H1 (cell line): Measurements from ENCODE around the gene GMPR2. TPM values are rescaled to one million over a fixed set of nuclear protein-coding genes. Genes with fewer than 3 reads are reported as not detected.

Experiments used
- CTCF ChIA-PET: fragments of 300-600 bp; sonication (Branson Sonifier 250); formaldehyde crosslinking; loops from one replicate; lab custom pipeline; 2021; ENCODE audit not compliant: partially characterized antibody; lab: Charles Lee
- POLR2A ChIA-PET: fragments of 300-600 bp; sonication (Branson Sonifier 250); formaldehyde crosslinking; loops from one replicate; lab custom pipeline; 2021; ENCODE audit warnings: inconsistent platforms; ENCODE audit not compliant: partially characterized antibody; lab: Charles Lee
- DNase-seq, 2 experiments: peaks; one replicate each; pipeline versions ENCODE4 v3.0.0 to v3.0.0-alpha.2; 2010 to 2022; ENCODE audit warnings: low spot score in 2 of 2, low read depth in 1 of 2, mixed read lengths in 1 of 2
- FAIRE-seq: peaks from 2 replicates; lab custom pipeline; 2011; peaks lifted over from hg19 to GRCh38; lab: Jason Lieb, UNC
- H2AFZ ChIP-seq: 2 replicates; pipeline ENCODE4 v1.8.1; 2012; ENCODE audit warnings: low read length, inconsistent platforms
- H2AK5ac ChIP-seq: 2 replicates; pipeline ENCODE4 v1.6.1; 2013; ENCODE audit warnings: low read depth, low read length
- H2BK120ac ChIP-seq: replicated peaks from 2 replicates; pipeline ENCODE3; 2013; ENCODE audit warnings: low read depth, low read length, inconsistent platforms
- H2BK12ac ChIP-seq: 2 replicates; pipeline ENCODE4 v1.6.1; 2013; ENCODE audit warnings: low read depth, low read length
- H2BK15ac ChIP-seq: 2 replicates; pipeline ENCODE4 v1.6.1; 2013; ENCODE audit warnings: low read length
- H2BK20ac ChIP-seq: 2 replicates; pipeline ENCODE4 v1.6.1; 2013; ENCODE audit warnings: low read length
- H2BK5ac ChIP-seq: 2 replicates; pipeline ENCODE4 v1.6.1; 2013; ENCODE audit warnings: low read depth, low read length
- H3K14ac ChIP-seq: 2 replicates; pipeline ENCODE4 v1.6.1; 2013; ENCODE audit warnings: inconsistent platforms; ENCODE audit not compliant: insufficient read length
- H3K18ac ChIP-seq: 2 replicates; pipeline ENCODE4 v1.6.1; 2013; ENCODE audit warnings: low read length; ENCODE audit errors: extremely low read depth
- H3K23ac ChIP-seq: 2 replicates; pipeline ENCODE4 v1.6.1; 2013; ENCODE audit warnings: inconsistent platforms; ENCODE audit not compliant: insufficient read length
- H3K23me2 ChIP-seq: 2 replicates; pipeline ENCODE4 v1.6.1; 2013; ENCODE audit warnings: low read depth, low read length
- H3K27ac ChIP-seq: 2 replicates; pipeline ENCODE4 v1.6.1; 2011; ENCODE audit warnings: low read depth, low read length, inconsistent platforms
- H3K27me3 ChIP-seq, 4 experiments: replicated peaks in 1 of 4; 1 replicate in 1 of 4; 2 replicates in 3 of 4; pipeline versions ENCODE4 v1.6.1 to v1.8.1; 2011 to 2013; ENCODE audit warnings: low read length in 3 of 4, mild to moderate bottlenecking in 3 of 4, inconsistent platforms in 2 of 4, mixed read lengths in 2 of 4, moderate library complexity in 1 of 4; ENCODE audit not compliant: control insufficient read depth in 3 of 4, insufficient read depth in 3 of 4; ENCODE audit errors: extremely low read depth in 1 of 4
- H3K36me3 ChIP-seq, 4 experiments: 2 replicates each; pipeline versions ENCODE4 v1.6.1 to v1.8.1; 2011 to 2013; ENCODE audit warnings: mild to moderate bottlenecking in 4 of 4, low read length in 3 of 4, moderate library complexity in 2 of 4, control low read depth in 1 of 4, inconsistent platforms in 1 of 4; ENCODE audit not compliant: insufficient read depth in 4 of 4, control insufficient read depth in 2 of 4
- H3K4ac ChIP-seq: replicated peaks from 2 replicates; pipeline ENCODE3; 2013; ENCODE audit warnings: low read length, low read depth, mixed read lengths, inconsistent platforms; ENCODE audit not compliant: insufficient read length
- H3K4me1 ChIP-seq, 4 experiments: replicated peaks in 1 of 4; 1 replicate in 1 of 4; 2 replicates in 3 of 4; pipeline versions ENCODE4 v1.6.1 to v1.8.1; 2011 to 2013; ENCODE audit warnings: low read length in 3 of 4, inconsistent platforms in 2 of 4, mixed read lengths in 1 of 4; ENCODE audit not compliant: insufficient read depth in 4 of 4, control insufficient read depth in 3 of 4
- H3K4me2 ChIP-seq, 2 experiments: 2 replicates each; pipeline versions ENCODE4 v1.6.1 to v1.8.1; 2011 to 2013; ENCODE audit warnings: low read depth in 2 of 2, low read length in 2 of 2, control low read depth in 1 of 2, inconsistent platforms in 1 of 2, mild to moderate bottlenecking in 1 of 2; ENCODE audit not compliant: insufficient read depth in 1 of 2
- H3K4me3 ChIP-seq, 4 experiments: fragments of 200-600, 300-600 bp in 1 of 4; sonication (generic), shearing (Covaris generic), sonication (Bioruptor Twin) in 1 of 4; 2 replicates each; pipeline versions ENCODE4 v1.5.1 to v1.8.1; 2011 to 2016; ENCODE audit warnings: low read length in 4 of 4, low read depth in 3 of 4, control low read depth in 2 of 4, inconsistent platforms in 2 of 4, mild to moderate bottlenecking in 2 of 4, mixed read lengths in 1 of 4, moderate library complexity in 1 of 4; ENCODE audit not compliant: insufficient read depth in 2 of 4; ENCODE audit errors: extremely low read depth in 1 of 4
- H3K56ac ChIP-seq: replicated peaks from 2 replicates; pipeline ENCODE3; 2013; ENCODE audit warnings: low read depth, mild to moderate bottlenecking, mixed read lengths, low read length, inconsistent platforms; ENCODE audit not compliant: insufficient read length
- H3K79me1 ChIP-seq: 2 replicates; pipeline ENCODE4 v1.6.1; 2013; ENCODE audit warnings: low read depth, low read length, control low read depth
- H3K79me2 ChIP-seq, 2 experiments: 2 replicates each; pipeline versions ENCODE4 v1.6.1 to v1.8.1; 2012 to 2013; ENCODE audit warnings: low read length in 2 of 2, mild to moderate bottlenecking in 2 of 2, inconsistent platforms in 1 of 2; ENCODE audit not compliant: insufficient read depth in 2 of 2, control insufficient read depth in 1 of 2
- H3K9ac ChIP-seq, 4 experiments: replicated peaks in 1 of 4; 1 replicate in 1 of 4; 2 replicates in 3 of 4; pipeline versions ENCODE4 v1.6.1 to v1.8.1; 2011 to 2013; ENCODE audit warnings: low read depth in 3 of 4, low read length in 3 of 4, control low read depth in 2 of 4, mild to moderate bottlenecking in 2 of 4, moderate library complexity in 2 of 4, inconsistent platforms in 1 of 4; ENCODE audit errors: extremely low read depth in 1 of 4
- H3K9me3 ChIP-seq, 2 experiments: 2 replicates each; pipeline versions ENCODE4 v1.6.1 to v1.8.1; 2012 to 2013; ENCODE audit warnings: mild to moderate bottlenecking in 2 of 2, moderate library complexity in 2 of 2, control low read depth in 1 of 2, inconsistent platforms in 1 of 2, low read depth in 1 of 2, low read length in 1 of 2, mixed read lengths in 1 of 2; ENCODE audit not compliant: insufficient read depth in 2 of 2
- H4K20me1 ChIP-seq, 2 experiments: replicated peaks in 1 of 2; 2 replicates each; pipeline versions ENCODE3 to v1.8.1; 2011 to 2013; ENCODE audit warnings: inconsistent platforms in 2 of 2, low read length in 2 of 2, mild to moderate bottlenecking in 1 of 2; ENCODE audit not compliant: insufficient read depth in 2 of 2, control insufficient read depth in 1 of 2
- H4K5ac ChIP-seq: 2 replicates; pipeline ENCODE4 v1.6.1; 2013; ENCODE audit warnings: low read length, low read depth, mixed read lengths, inconsistent platforms; ENCODE audit not compliant: insufficient read length
- H4K8ac ChIP-seq: 2 replicates; pipeline ENCODE4 v1.8.0; 2013; ENCODE audit warnings: mild to moderate bottlenecking, moderate library complexity, low read length, inconsistent platforms; ENCODE audit not compliant: insufficient read depth; ENCODE audit errors: extremely low read depth
- H4K91ac ChIP-seq: replicated peaks from 2 replicates; pipeline ENCODE3; 2013; ENCODE audit warnings: low read length, mixed read lengths, inconsistent platforms; ENCODE audit not compliant: insufficient read length
- BCL11A ChIP-seq, 2 experiments: IDR thresholded peaks; one replicate each; pipeline ENCODE4 v1.6.1; 2011; ENCODE audit warnings: low read depth in 2 of 2, low read length in 2 of 2, mild to moderate bottlenecking in 2 of 2
- CBX8 ChIP-seq: fragments of 300-800, 300-1000 bp; sonication (generic); IDR thresholded peaks from 2 replicates; pipeline ENCODE4 v1.7.1; 2016; ENCODE audit warnings: low read depth, low read length, borderline replicate concordance
- CREB1 ChIP-seq: IDR thresholded peaks from 2 replicates; pipeline ENCODE4 v1.6.1; 2012; ENCODE audit warnings: inconsistent platforms
- EGR1 ChIP-seq: IDR thresholded peaks from 2 replicates; pipeline ENCODE4 v1.6.1; 2011; ENCODE audit warnings: low read depth, low read length, borderline replicate concordance
- HDAC2 ChIP-seq, 2 experiments: fragments of 300-600 bp in 1 of 2; sonication (generic) in 1 of 2; IDR thresholded peaks; 2 replicates each; pipeline ENCODE4 v1.6.1; 2011 to 2012; ENCODE audit warnings: low read depth in 2 of 2, low read length in 2 of 2, mild to moderate bottlenecking in 2 of 2, moderate library complexity in 2 of 2, borderline replicate concordance in 1 of 2, inconsistent platforms in 1 of 2
- JUND ChIP-seq: IDR thresholded peaks from 2 replicates; pipeline ENCODE4 v1.6.1; 2011; ENCODE audit warnings: mild to moderate bottlenecking, improper control_type of control experiment, low read length
- NRF1 ChIP-seq: IDR thresholded peaks from 2 replicates; pipeline ENCODE4 v1.6.1; 2011; ENCODE audit warnings: mild to moderate bottlenecking, low read depth, low read length, improper control_type of control experiment
- POLR2AphosphoS5 ChIP-seq: IDR thresholded peaks from 2 replicates; pipeline ENCODE4 v1.6.1; 2011; ENCODE audit warnings: low read depth, low read length
- SIRT6 ChIP-seq: IDR thresholded peaks from one replicate; pipeline ENCODE4 v1.7.1; 2012; ENCODE audit warnings: low read length, inconsistent platforms
- TBP ChIP-seq: IDR thresholded peaks from 2 replicates; pipeline ENCODE4 v1.6.1; 2011; ENCODE audit warnings: low read depth, low read length, improper control_type of control experiment
- TEAD4 ChIP-seq: IDR thresholded peaks from 2 replicates; pipeline ENCODE4 v1.6.1; 2012; ENCODE audit warnings: low read depth, low read length, inconsistent platforms, mixed read lengths
- WGBS, 2 experiments: shearing (Covaris generic) in 1 of 2; methylation state at CpG; one replicate each; pipeline versions ENCODE4 v1.1.6 to v1.1.7; 2013 to 2015; ENCODE audit warnings: low lambda C conversion rate in 2 of 2, mixed read lengths in 2 of 2, inconsistent platforms in 1 of 2, low coverage in 1 of 2, missing lambda C conversion rate in 1 of 2; ENCODE audit not compliant: insufficient replicate concordance in 2 of 2, insufficient coverage in 1 of 2, insufficient read length in 1 of 2; ENCODE audit errors: extremely low coverage in 1 of 2, missing lambda C conversion rate in 1 of 2; 5-methylcytosine and 5-hydroxymethylcytosine counted together
- polyA plus RNA-seq, 7 experiments: library from polyadenylated mRNA; depleted of rRNA in 3 of 7; stranded (reverse) in 5 of 7; unstranded in 2 of 7; fragments of >200 nt in 5 of 7; fragments of 200-250 nt in 2 of 7; gene quantifications; 1 replicate in 5 of 7; 2 replicates in 1 of 7; 4 replicates in 1 of 7; pipeline versions ENCODE4 v1.2.1 to v1.2.3, GENCODE V29; 2011 to 2013; ENCODE audit warnings: missing spikeins in 2 of 7, mixed read lengths in 2 of 7
- total RNA-seq: library from RNA; stranded (reverse); fragmentation: NEBNext Ultra II Directional; extraction: Animal tissue kit (Norgen Biotek cat#: 25700); gene quantifications from 2 replicates; pipeline ENCODE4 v1.2.1, GENCODE V29; 2021
- TF ChIP-seq, protein P1 (sequence below), 3 experiments: IDR thresholded peaks; 1 replicate in 2 of 3; 2 replicates in 1 of 3; pipeline versions ENCODE4 v1.5.1 to v1.6.1; 2011; ENCODE audit warnings: low read length in 3 of 3, mild to moderate bottlenecking in 3 of 3, inconsistent platforms in 2 of 3, low read depth in 1 of 3, moderate library complexity in 1 of 3; ENCODE audit not compliant: insufficient read depth in 1 of 3; ENCODE audit errors: control extremely low read depth in 1 of 3

Gene GMPR2
- total and polyA plus RNA-seq, 2 of the 8 experiments (the other 6 are each of a cell fraction or from before 2014, with no cell fraction given), result 61.6 to 85.3 TPM

DNA sequence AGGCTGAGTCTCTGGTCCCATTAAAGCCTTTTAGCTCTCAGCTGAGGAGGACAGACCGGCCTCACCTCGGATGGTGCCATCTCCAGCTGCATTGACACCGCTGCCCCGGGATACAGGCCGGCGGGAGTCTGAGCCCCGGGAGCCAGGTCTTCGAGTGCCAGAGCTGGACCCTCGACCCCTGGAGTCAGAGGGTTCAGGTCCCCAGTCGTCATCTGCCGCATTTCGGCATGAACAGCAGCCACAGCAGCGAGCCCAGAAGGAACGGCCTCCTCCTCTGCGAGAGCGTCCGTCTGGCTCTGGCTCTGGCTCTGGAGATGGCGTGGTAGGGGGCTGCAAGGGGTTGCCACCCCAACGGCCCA, 29.2 kb downstream of the GMPR2 start:
- Histone ChIP-seq H3K27ac (no peak overlapping the region), H4K91ac (no peak overlapping the region), H2BK12ac (no peak overlapping the region), H3K79me2 (no peaks in the 10 kb centered on the region), H3K9ac (no peak overlapping the region), H3K4me3 (no peak overlapping the region), H2AFZ (no peak overlapping the region), H3K18ac (no peak overlapping the region), H4K5ac (no peak overlapping the region), H3K4me2 (no peak overlapping the region), H3K4me1 (peaks cover 0 to 2% (median 0%) of the 10 kb centered on the region in 4 experiments; a peak in 1 of 7 replicates), H2BK5ac (no peak overlapping the region), H3K23ac (no peak overlapping the region), H3K23me2 (no peaks in the 10 kb centered on the region), H2BK120ac (no peak overlapping the region), H4K8ac (no peak overlapping the region), H3K36me3 (no peaks in the 10 kb centered on the region; a peak in 3 of 8 replicates), H4K20me1 (peaks cover 0 to 2% of the 10 kb centered on the region in 2 experiments), H3K27me3 (no peaks in the 10 kb centered on the region; a peak in 1 of 7 replicates), H2BK20ac (no peak overlapping the region), H3K14ac (no peak overlapping the region), H2AK5ac (no peak overlapping the region), H2BK15ac (no peak overlapping the region), H3K56ac (no peak overlapping the region), H3K9me3 (no peaks in the 10 kb centered on the region), H3K4ac (no peak overlapping the region), H3K79me1 (no peaks in the 10 kb centered on the region)
- DNase-seq (no peak), FAIRE-seq (no peak)
- 92% methylated on average over 19 of the region's 19 CpGs; no CpG with 5 or more reads in 1 of the 2 experiments for WGBS, 2 experiments
- CTCF ChIA-PET, result interaction anchor here (0.6 to 6.2 kb wide), 13 partner anchors 8 to 1286 kb away, joined by 3 to 30 read pairs (median 5); partner anchors contain the start of genes RABGGTA and TINF2
- POLR2A ChIA-PET, result interaction anchor here (0.8 to 2.5 kb wide), 9 partner anchors 9 to 68 kb away, joined by 3 to 13 read pairs (median 4); partner anchors contain the start of genes RABGGTA, TINF2 and TM9SF1
- TF ChIP-seq EGR1 (no peak), POLR2AphosphoS5 (no peak), NRF1 (no peak), TBP (no peak), SIRT6 (no peak), TEAD4 (no peak), BCL11A (IDR thresholded peaks at IDR 0.05; ENCODE audit: low read depth in 2 of 2, low read length in 2 of 2) (no peak), HDAC2 (IDR thresholded peaks at IDR 0.05; ENCODE audit: borderline replicate concordance in 1 of 2, low read depth in 2 of 2, low read length in 2 of 2) (no peak), CBX8 (no peak), CREB1 (no peak), JUND (no peak)
- TF ChIP-seq, protein P1, sequence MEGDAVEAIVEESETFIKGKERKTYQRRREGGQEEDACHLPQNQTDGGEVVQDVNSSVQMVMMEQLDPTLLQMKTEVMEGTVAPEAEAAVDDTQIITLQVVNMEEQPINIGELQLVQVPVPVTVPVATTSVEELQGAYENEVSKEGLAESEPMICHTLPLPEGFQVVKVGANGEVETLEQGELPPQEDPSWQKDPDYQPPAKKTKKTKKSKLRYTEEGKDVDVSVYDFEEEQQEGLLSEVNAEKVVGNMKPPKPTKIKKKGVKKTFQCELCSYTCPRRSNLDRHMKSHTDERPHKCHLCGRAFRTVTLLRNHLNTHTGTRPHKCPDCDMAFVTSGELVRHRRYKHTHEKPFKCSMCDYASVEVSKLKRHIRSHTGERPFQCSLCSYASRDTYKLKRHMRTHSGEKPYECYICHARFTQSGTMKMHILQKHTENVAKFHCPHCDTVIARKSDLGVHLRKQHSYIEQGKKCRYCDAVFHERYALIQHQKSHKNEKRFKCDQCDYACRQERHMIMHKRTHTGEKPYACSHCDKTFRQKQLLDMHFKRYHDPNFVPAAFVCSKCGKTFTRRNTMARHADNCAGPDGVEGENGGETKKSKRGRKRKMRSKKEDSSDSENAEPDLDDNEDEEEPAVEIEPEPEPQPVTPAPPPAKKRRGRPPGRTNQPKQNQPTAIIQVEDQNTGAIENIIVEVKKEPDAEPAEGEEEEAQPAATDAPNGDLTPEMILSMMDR (IDR thresholded peaks at IDR 0.05; ENCODE audit: control extremely low read depth in 1 of 3, insufficient read depth in 1 of 3, low read depth in 1 of 3, low read length in 3 of 3), result no peak
